ENCODE data around the gene MAP1LC3B2.
"Not testable (repeated sequence)": the region's sequence is repeated elsewhere in the genome, so short reads cannot be mapped to it uniquely, and the experiment has no call there.

The MAP1LC3B2 gene

GRCh38 chr12:116561181-116561821 is 2.1 kb downstream of the MAP1LC3B2 start:
- DNase-seq = no peak

GRCh38 chr12:116562090-116562489 is 2.9 kb downstream of the MAP1LC3B2 start:
- no peak for DNase-seq

GRCh38 chr12:116563262-116563661 is 4.1 kb downstream of the MAP1LC3B2 start:
- DNase-seq = no peak

- no peak for DNase-seq
Observed at GRCh38 chr12:116564080-116564479, 4.9 kb downstream of the MAP1LC3B2 start.

- DNase-seq = not testable (repeated sequence)
Observed at GRCh38 chr12:116565221-116565620, 6.0 kb downstream of the MAP1LC3B2 start.

- DNase-seq = no peak
Observed at GRCh38 chr12:116565963-116566362, 6.8 kb downstream of the MAP1LC3B2 start.

- DNase-seq = no peak
Observed at GRCh38 chr12:116568203-116568602, 9.0 kb downstream of the MAP1LC3B2 start.

- no peak for DNase-seq
Observed at GRCh38 chr12:116571089-116571488, 11.9 kb downstream of the MAP1LC3B2 start.

- no peak for DNase-seq
Observed at GRCh38 chr12:116573776-116574175, 14.6 kb downstream of the MAP1LC3B2 start.

- not testable (repeated sequence) for DNase-seq
Observed at GRCh38 chr12:116575754-116576153, 16.6 kb downstream of the MAP1LC3B2 start.

- no peak for DNase-seq
Observed at GRCh38 chr12:116577154-116577561, 18.0 kb downstream of the MAP1LC3B2 start.

- no peak for DNase-seq
Observed at GRCh38 chr12:116578051-116578450, 18.9 kb downstream of the MAP1LC3B2 start.

GRCh38 chr12:116582610-116583009 is 23.4 kb downstream of the MAP1LC3B2 start:
- DNase-seq = no peak

- DNase-seq = no peak
Observed at GRCh38 chr12:116583129-116583694, 24.0 kb downstream of the MAP1LC3B2 start.

- no peak for DNase-seq
Observed at GRCh38 chr12:116587270-116587669, 28.1 kb downstream of the MAP1LC3B2 start.

GRCh38 chr12:116588390-116589028 is 29.3 kb downstream of the MAP1LC3B2 start:
- DNase-seq = no peak

GRCh38 chr12:116589581-116589980 is 30.4 kb downstream of the MAP1LC3B2 start:
- DNase-seq = no peak

GRCh38 chr12:116590561-116590960 is 31.4 kb downstream of the MAP1LC3B2 start:
- no peak for DNase-seq

- no peak for DNase-seq
Observed at GRCh38 chr12:116591855-116592637, 32.9 kb downstream of the MAP1LC3B2 start.

GRCh38 chr12:116592731-116593130 is 33.5 kb downstream of the MAP1LC3B2 start:
- DNase-seq = no peak

- no peak for DNase-seq
Observed at GRCh38 chr12:116594325-116595038, 35.3 kb downstream of the MAP1LC3B2 start.

GRCh38 chr12:116595186-116595585 is 36.0 kb downstream of the MAP1LC3B2 start:
- DNase-seq = no peak

- DNase-seq = no peak
Observed at GRCh38 chr12:116595672-116596071, 36.5 kb downstream of the MAP1LC3B2 start.
